Common myeloid progenitor, CD34-positive (primary cell): ENCODE data around the gene TWIST2.

Experiments
- CTCF ChIA-PET: fragments of 350-600 bp; sonication (Branson Sonifier 250); formaldehyde crosslinking; loops from one replicate; lab custom pipeline; 2021; ENCODE audit warnings: antibody characterized with exemption; lab: Charles Lee
- POLR2A ChIA-PET: fragments of 350-600 bp; sonication (Branson Sonifier 250); formaldehyde crosslinking; loops from one replicate; lab custom pipeline; 2021; ENCODE audit warnings: antibody characterized with exemption; lab: Charles Lee
- DNase-seq, 3 donors: peaks; one replicate each; pipeline versions ENCODE4 v3.0.0 to v3.0.0-alpha.2; 2013
- H3K27ac ChIP-seq, 2 experiments: 1 replicate in 1 of 2; 2 replicates in 1 of 2; pipeline ENCODE4 v1.7.0; 2013; ENCODE audit warnings: inconsistent platforms in 2 of 2, low read length in 2 of 2, mild to moderate bottlenecking in 2 of 2, low read depth in 1 of 2, moderate library complexity in 1 of 2; ENCODE audit not compliant: severe bottlenecking in 2 of 2, insufficient read depth in 1 of 2, poor library complexity in 1 of 2
- H3K27me3 ChIP-seq, 5 experiments: replicated peaks in 2 of 5; 1 replicate in 3 of 5; 2 replicates in 2 of 5; pipeline versions ENCODE4 v1.6.1 to v1.7.0; 2013; ENCODE audit warnings: low read length in 4 of 5, mild to moderate bottlenecking in 2 of 5, moderate library complexity in 2 of 5, inconsistent platforms in 1 of 5; ENCODE audit not compliant: insufficient read depth in 5 of 5, control insufficient read depth in 4 of 5
- H3K36me3 ChIP-seq, 4 experiments: 1 replicate in 2 of 4; 2 replicates in 2 of 4; pipeline versions ENCODE4 v1.6.1 to v1.7.0; 2013; ENCODE audit warnings: low read length in 3 of 4, control low read depth in 1 of 4, mild to moderate bottlenecking in 1 of 4; ENCODE audit not compliant: control insufficient read depth in 4 of 4, insufficient read depth in 4 of 4
- H3K4me1 ChIP-seq, 4 experiments: 1 replicate in 3 of 4; 2 replicates in 1 of 4; pipeline versions ENCODE4 v1.6.1 to v1.7.1; 2013; ENCODE audit warnings: low read length in 3 of 4, mild to moderate bottlenecking in 3 of 4, control low read depth in 1 of 4, inconsistent platforms in 1 of 4, moderate library complexity in 1 of 4; ENCODE audit not compliant: control insufficient read depth in 4 of 4, insufficient read depth in 4 of 4; ENCODE audit errors: control extremely low read depth in 1 of 4
- H3K4me3 ChIP-seq, 7 experiments: 1 replicate in 4 of 7; 2 replicates in 3 of 7; pipeline versions ENCODE4 v1.5.1 to v1.7.0; 2013; ENCODE audit warnings: mild to moderate bottlenecking in 7 of 7, low read length in 6 of 7, moderate library complexity in 6 of 7, inconsistent platforms in 2 of 7, low read depth in 2 of 7, control low read depth in 1 of 7; ENCODE audit not compliant: insufficient read depth in 4 of 7, control insufficient read depth in 1 of 7; ENCODE audit errors: extremely low read depth in 1 of 7
- H3K9me3 ChIP-seq, 5 experiments: 1 replicate in 4 of 5; 2 replicates in 1 of 5; pipeline versions ENCODE4 v1.6.1 to v1.7.1; 2013; ENCODE audit warnings: low read length in 4 of 5, mild to moderate bottlenecking in 2 of 5, inconsistent platforms in 1 of 5, low read depth in 1 of 5, moderate library complexity in 1 of 5; ENCODE audit not compliant: control insufficient read depth in 4 of 5, insufficient read depth in 2 of 5; ENCODE audit errors: control extremely low read depth in 1 of 5
- WGBS: methylation state at CpG from one replicate; pipeline ENCODE4 v1.1.5; 2013; ENCODE audit not compliant: insufficient coverage; 5-methylcytosine and 5-hydroxymethylcytosine counted together

The TWIST2 gene

DNA sequence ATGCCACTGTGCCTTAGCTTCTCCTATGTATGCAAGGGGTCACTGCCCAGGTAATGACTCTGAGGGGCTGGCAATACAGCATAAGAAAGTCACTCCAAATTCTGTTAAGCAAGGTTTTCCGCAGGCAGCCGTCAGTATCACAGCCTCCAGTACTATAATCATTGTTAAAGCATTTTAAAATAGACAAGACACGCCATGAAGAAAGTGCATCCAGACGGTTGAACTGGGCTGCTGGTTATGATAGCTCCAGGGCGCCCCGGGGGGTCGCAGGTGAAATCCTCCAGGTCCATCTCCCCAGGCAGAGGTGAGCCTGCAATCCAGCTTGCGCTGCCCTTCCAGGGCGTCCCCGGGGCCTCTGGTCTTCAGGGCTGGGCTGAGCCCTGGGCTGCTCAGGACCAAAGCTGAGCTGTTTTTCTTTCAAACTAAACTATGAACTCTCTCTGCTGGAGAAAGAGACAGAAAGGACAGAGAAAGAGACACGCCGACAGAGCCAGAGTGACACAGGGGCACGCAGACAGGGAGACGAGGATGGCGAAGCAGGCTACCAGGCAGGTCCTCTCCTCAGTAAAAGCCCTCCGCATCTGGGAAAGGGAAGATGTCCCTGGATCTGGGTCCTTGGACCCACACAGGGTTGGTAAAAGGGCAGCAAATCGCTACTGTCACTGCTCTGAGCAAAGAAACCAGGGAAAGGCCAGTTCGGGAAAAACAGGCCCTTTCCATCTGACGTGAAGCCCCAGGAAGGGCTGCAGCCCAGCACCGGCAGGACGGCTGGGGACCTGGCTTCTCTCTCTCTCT lies 2.1 kb upstream of the TWIST2 start:
- WGBS, result 52% methylated on average over 21 of the region's 21 CpGs
- CTCF ChIA-PET, result no interaction called here
- Histone ChIP-seq H3K4me3 (no peak overlapping the region), H3K27ac (no peak overlapping the region), H3K27me3 (peaks cover 18 to 89% (median 38%) of the 10 kb centered on the region in 5 experiments), H3K36me3 (no peaks in the 10 kb centered on the region), H3K9me3 (no peaks in the 10 kb centered on the region), H3K4me1 (peaks cover 0 to 28% (median 12%) of the 10 kb centered on the region in 4 experiments)
- DNase-seq, result no peak
- POLR2A ChIA-PET, result no interaction called here

DNA sequence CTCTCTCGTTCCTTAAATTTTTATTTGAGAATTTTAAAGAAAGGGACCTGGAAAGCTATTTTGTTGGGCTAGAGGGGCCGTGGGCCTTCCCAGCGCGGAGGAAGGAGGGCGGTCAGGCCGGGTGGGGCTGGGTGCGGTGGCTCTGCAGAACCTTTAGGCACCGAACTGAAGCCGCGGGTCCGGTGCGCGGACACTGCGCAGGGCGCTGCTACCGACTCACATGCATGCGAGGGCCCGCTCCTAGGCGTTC lies 1.6 kb upstream of the TWIST2 start:
- Histone ChIP-seq H3K27ac (no peak overlapping the region), H3K27me3 (peaks cover 20 to 94% (median 40%) of the 10 kb centered on the region in 5 experiments), H3K9me3 (no peaks in the 10 kb centered on the region), H3K36me3 (no peaks in the 10 kb centered on the region), H3K4me1 (peaks cover 0 to 28% (median 12%) of the 10 kb centered on the region in 4 experiments), H3K4me3 (no peak overlapping the region)
- ChIA-PET POLR2A (no interaction called here), CTCF (no interaction called here)
- no peak for DNase-seq
- WGBS, result 12% methylated on average over 18 of the region's 19 CpGs

DNA sequence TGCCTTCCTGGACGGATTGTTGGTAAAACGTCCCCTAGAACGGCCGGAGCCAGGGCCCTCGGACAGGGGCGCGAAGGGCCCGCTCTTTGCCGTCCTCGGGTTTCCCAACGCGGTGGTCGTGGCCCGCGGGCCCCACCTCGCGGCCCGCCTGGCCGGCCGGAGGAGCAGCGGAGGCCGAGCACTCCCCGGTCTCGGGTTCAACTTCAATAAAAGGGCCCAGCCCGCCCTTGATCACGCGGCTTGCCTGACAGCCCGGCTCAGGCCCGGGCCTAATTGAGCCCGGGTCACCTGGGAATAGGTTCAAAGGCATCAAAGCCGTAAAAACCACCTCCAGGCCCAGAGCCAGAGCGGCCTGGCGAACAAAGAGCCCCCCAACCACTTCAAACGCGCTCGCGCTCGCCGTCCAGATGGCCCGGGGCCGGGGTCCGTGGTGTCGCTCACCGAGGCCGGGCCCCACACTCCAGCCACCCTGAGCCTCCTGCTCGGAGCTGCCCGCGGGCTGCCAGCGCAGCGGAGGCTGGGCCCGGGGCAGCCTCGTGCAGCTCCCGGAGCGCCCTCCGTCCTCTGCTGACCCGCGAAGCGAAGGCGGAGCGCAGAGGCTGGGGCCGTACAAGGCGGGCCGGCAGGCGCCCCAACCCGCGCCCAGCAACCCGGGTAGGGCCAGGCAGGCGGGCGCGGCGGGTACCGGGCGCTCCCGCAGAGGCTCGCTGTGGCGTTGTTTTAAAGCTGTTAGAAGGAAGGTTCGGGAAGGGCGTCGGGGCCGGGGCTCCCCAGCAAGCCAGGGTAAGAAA lies 1.1 kb upstream of the TWIST2 start:
- H3K27me3 ChIP-seq, result peaks cover 23 to 95% (median 42%) of the 10 kb centered on the region in 5 experiments
- no peaks in the 10 kb centered on the region for H3K36me3 ChIP-seq
- no peak overlapping the region for H3K27ac ChIP-seq
- ChIA-PET CTCF (no interaction called here), POLR2A (no interaction called here)
- peak overlapping the region in 2 of 7 experiments; percentile 31 to 53 for H3K4me3 ChIP-seq
- H3K4me1 ChIP-seq, result peaks cover 0 to 28% (median 12%) of the 10 kb centered on the region in 4 experiments
- DNase-seq, result peak in 2 of 3 donors; percentile 10 to 15
- no peaks in the 10 kb centered on the region for H3K9me3 ChIP-seq
- 4% methylated on average over 66 of the region's 80 CpGs for WGBS

DNA sequence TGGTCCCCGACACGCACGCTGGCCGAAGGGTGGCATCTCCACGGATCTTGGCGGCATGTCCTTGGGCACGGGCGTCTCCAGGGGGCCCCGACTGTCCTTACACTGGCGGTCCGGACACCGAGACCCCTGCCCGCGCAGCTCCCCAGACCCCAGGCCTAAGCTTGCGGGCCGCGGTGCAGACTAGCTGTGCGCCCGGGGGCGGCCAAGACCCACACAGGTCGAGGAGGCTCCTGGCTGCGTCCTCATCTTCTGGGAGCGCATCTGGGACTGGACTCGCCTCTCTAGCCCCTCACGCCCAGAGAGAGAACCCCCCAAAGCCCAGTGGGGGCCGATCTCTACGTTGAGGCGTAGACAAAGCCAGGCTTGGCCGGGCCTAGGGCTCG lies 475 bp upstream of the TWIST2 start:
- Histone ChIP-seq H3K4me1 (peaks cover 0 to 28% (median 12%) of the 10 kb centered on the region in 4 experiments), H3K36me3 (no peaks in the 10 kb centered on the region), H3K27me3 (peaks cover 25 to 94% (median 45%) of the 10 kb centered on the region in 5 experiments), H3K27ac (no peak overlapping the region), H3K9me3 (no peaks in the 10 kb centered on the region), H3K4me3 (peak overlapping the region in 4 of 7 experiments; percentile 8 to 62 (median 51))
- no peak for DNase-seq
- POLR2A ChIA-PET, result no interaction called here
- WGBS, result 6% methylated on average over 14 of the region's 30 CpGs
- CTCF ChIA-PET, result no interaction called here

DNA sequence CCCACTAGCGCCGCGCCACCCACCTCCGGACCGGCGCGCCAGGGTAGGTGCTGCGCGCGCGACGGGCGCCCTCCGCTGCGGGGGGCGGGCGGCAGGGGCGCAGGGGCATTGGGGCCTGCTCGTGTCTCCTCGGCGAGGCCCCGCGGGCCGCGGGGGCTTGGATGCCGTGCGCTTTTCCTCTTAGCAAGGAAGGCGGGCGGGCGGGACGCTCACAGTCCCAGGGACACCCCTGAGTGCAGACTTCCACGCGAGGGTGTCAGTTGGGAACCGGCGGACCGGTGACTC lies 748 bp downstream of the TWIST2 start:
- peak overlapping the region in 1 of 7 experiments; percentile 62 for H3K4me3 ChIP-seq

DNA sequence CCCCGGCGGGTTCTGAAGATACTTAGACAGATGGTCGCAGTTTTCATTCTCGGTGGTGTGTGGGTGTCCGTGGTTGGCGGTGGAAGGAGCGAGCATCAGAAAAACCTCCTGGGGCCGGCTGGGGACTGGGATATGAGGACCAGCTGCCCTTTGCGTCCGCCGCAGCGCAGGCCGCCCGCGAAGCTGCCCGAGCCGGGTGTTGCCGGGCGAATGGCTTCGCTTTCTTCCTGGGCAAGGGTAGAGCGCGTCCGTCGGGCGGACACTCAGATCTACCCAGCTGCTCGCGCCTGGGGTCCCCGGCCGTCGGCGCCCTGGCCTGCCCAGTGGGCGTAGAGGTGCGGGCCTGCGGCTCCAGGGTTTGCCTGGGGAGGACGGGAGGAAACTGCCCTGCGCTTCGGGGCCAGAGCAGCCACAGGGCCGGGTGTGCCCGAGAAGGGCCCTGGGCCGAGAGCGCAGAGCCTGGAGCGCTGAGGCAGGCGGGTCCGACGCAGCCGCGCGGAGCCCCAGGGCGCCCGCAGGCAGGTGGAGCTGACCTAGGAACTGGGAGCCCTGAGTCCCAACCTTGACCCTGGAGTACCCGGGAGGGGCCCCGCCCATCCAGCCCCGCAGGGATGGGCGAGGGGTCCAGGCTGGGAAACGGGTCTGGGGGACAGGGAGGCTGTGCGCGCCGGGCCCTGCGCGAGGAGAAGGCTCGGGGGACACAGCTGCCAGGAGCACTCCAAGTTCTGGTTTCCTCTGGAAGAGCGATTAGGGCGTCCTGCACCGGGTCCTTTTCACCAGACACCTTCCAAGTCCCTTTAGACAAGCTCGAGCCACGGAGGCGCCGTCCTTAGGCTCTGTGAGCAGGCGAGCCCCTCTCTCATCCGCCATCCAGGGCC lies 1.3 kb downstream of the TWIST2 start:
- POLR2A ChIA-PET, result no interaction called here
- Histone ChIP-seq H3K27me3 (peaks cover 21 to 96% (median 36%) of the 10 kb centered on the region in 5 experiments), H3K9me3 (no peaks in the 10 kb centered on the region), H3K4me1 (peaks cover 0 to 28% (median 12%) of the 10 kb centered on the region in 4 experiments), H3K36me3 (no peaks in the 10 kb centered on the region), H3K27ac (no peak overlapping the region), H3K4me3 (no peak overlapping the region)
- WGBS, result 7% methylated on average over 58 of the region's 70 CpGs
- no peak for DNase-seq
- CTCF ChIA-PET, result no interaction called here

More for the DNA sequence above, 748 bp downstream of the TWIST2 start:
- H3K4me1 ChIP-seq, result peaks cover 0 to 28% (median 12%) of the 10 kb centered on the region in 4 experiments
- DNase-seq, result no peak
- ChIA-PET POLR2A (no interaction called here), CTCF (no interaction called here)
- peaks cover 22 to 96% (median 41%) of the 10 kb centered on the region in 5 experiments for H3K27me3 ChIP-seq
- H3K36me3 ChIP-seq, result no peaks in the 10 kb centered on the region
- WGBS, result 8% methylated on average over 33 of the region's 36 CpGs
- H3K9me3 ChIP-seq, result no peaks in the 10 kb centered on the region
- no peak overlapping the region for H3K27ac ChIP-seq
